ENCODE measurements around the gene PTMS.

Gene PTMS, protein sequence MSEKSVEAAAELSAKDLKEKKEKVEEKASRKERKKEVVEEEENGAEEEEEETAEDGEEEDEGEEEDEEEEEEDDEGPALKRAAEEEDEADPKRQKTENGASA

DNA sequence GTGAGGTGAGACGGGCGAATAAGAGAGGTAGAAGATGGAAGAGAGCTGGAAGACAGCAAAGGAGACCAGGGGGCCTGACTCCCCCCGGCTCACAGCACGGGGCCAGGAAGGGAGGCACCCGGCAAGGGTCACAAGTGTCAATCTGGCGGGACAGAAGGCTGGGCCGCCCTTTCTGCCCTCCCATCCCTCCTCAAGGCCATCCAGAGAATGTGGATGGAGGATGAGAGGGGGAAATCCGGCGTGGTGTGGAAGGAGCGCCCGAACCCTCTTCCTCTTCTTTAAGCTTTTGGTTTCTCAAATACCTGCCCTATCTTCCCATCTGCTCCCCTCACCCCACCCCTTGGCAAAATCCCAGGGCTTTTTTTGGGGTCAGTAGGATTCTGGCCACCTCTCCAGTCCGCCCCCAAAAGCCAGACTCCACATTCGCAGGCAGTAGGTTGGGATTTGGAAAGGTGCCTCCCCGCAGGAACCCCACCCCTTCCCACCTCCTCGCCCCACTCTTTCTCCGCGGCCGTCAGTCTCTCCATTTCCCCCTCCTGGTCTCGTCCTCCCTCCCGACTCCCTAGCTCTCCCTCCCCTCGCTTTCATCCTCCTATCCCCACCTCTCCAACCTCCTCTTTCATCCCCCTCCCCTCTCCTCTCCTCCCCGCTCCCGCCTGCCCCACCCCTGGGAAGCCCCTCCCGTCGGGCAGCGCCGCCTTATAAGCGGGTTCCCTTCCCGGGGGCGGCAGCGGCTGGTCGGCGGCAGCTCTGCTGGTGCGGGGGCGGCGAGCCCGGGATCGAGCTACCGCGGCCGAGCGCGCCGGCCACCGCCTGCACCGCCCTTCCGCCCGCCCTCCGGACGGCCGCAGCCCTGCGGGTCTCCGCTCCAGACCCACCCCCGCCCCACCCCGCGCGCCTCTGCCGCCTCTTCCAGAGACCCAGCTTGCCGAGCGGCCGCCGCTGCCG is at the start of gene PTMS:
Gene PTMS (plus strand): TSS at position 730 of the 948 bp plus-strand sequence. CDS start 343 bp downstream, outside the sequence.
- peak; percentile 59 for DNase-seq (ENCODE audit: low read depth)

DNA sequence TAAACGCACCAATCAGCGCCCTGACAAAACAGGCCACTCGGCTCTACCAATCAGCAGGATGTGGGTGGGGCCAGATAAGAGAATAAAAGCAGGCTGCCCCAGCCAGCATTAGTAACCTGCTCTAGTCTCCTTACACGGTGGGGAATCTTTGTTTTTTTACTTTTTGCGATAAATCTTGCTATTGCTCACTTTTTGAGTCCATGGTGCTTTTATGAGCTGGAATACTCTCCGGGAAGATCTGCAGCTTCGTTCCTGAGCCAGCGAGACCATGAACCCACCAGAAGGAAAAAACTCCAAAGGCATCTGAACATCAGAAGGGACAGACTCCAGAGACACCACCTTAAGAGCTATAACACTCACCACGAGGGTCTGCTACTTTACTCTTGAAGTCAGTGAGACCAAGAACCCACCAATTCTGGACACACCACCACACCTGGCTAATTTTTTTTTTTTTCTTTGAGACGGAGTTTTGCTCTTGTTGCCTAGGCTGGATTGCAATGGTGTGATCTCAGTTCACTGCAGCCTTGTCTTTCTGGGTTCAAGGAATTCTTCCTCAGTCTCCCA is 49.2 kb upstream of the PTMS start:
- TF ChIP-seq, protein P1, sequence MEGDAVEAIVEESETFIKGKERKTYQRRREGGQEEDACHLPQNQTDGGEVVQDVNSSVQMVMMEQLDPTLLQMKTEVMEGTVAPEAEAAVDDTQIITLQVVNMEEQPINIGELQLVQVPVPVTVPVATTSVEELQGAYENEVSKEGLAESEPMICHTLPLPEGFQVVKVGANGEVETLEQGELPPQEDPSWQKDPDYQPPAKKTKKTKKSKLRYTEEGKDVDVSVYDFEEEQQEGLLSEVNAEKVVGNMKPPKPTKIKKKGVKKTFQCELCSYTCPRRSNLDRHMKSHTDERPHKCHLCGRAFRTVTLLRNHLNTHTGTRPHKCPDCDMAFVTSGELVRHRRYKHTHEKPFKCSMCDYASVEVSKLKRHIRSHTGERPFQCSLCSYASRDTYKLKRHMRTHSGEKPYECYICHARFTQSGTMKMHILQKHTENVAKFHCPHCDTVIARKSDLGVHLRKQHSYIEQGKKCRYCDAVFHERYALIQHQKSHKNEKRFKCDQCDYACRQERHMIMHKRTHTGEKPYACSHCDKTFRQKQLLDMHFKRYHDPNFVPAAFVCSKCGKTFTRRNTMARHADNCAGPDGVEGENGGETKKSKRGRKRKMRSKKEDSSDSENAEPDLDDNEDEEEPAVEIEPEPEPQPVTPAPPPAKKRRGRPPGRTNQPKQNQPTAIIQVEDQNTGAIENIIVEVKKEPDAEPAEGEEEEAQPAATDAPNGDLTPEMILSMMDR (IDR thresholded peaks at IDR 0.05; ENCODE audit: low read depth, low read length) = no peak
- TF ChIP-seq, protein P2, sequence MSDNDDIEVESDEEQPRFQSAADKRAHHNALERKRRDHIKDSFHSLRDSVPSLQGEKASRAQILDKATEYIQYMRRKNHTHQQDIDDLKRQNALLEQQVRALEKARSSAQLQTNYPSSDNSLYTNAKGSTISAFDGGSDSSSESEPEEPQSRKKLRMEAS (IDR thresholded peaks at IDR 0.05; ENCODE audit: low read depth, low read length) = no peak
- TF ChIP-seq POLR2A (IDR thresholded peaks at IDR 0.05; ENCODE audit: extremely low read depth, insufficient read length) (no peak), MYC (IDR thresholded peaks at IDR 0.05; ENCODE audit: low read depth, low read length) (no peak)
- no peak for DNase-seq (ENCODE audit: low read depth)
- H3K4me3 ChIP-seq (ENCODE audit: low read depth, low read length) = no peak overlapping the region

More for the DNA sequence above, at the start of gene PTMS:
- peak within 1 kb of the TSS; percentile 46 for H3K4me3 ChIP-seq (ENCODE audit: low read depth, low read length)
- TF ChIP-seq, protein P2 (IDR thresholded peaks at IDR 0.05; ENCODE audit: low read depth, low read length) = no peak
- no peak for TF ChIP-seq MYC (IDR thresholded peaks at IDR 0.05; ENCODE audit: low read depth, low read length)
- TF ChIP-seq POLR2A (IDR thresholded peaks at IDR 0.05; ENCODE audit: extremely low read depth, insufficient read length) = peak; percentile 1
- TF ChIP-seq, protein P1 (IDR thresholded peaks at IDR 0.05; ENCODE audit: low read depth, low read length) = no peak

DNA sequence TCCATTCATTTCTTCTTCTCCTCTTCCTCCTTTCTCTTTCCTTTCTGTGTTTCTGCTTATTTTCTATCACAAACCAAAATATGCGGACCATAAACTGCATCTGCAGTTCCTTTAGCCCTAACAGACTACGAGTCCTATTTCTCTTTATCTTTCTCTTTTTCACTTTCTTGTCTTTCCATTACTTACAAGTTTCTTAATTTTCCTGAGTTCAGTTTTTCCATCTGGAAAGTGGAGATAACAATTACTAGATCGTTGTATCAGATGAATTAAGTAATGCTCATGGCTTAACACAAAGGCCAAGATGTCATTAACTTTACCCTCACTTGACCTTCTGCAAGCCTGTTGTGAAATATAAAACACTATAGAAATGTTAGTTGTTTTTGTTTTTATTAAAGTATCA is 43.3 kb upstream of the PTMS start:
- no peak for DNase-seq (ENCODE audit: low read depth)
- H3K4me3 ChIP-seq (ENCODE audit: low read depth, low read length) = peak overlapping the region; percentile 75
- TF ChIP-seq, protein P2 (IDR thresholded peaks at IDR 0.05; ENCODE audit: low read depth, low read length) = no peak
- TF ChIP-seq, protein P1 (IDR thresholded peaks at IDR 0.05; ENCODE audit: low read depth, low read length) = no peak
- TF ChIP-seq MYC (IDR thresholded peaks at IDR 0.05; ENCODE audit: low read depth, low read length) (no peak), POLR2A (IDR thresholded peaks at IDR 0.05; ENCODE audit: extremely low read depth, insufficient read length) (no peak)

DNA sequence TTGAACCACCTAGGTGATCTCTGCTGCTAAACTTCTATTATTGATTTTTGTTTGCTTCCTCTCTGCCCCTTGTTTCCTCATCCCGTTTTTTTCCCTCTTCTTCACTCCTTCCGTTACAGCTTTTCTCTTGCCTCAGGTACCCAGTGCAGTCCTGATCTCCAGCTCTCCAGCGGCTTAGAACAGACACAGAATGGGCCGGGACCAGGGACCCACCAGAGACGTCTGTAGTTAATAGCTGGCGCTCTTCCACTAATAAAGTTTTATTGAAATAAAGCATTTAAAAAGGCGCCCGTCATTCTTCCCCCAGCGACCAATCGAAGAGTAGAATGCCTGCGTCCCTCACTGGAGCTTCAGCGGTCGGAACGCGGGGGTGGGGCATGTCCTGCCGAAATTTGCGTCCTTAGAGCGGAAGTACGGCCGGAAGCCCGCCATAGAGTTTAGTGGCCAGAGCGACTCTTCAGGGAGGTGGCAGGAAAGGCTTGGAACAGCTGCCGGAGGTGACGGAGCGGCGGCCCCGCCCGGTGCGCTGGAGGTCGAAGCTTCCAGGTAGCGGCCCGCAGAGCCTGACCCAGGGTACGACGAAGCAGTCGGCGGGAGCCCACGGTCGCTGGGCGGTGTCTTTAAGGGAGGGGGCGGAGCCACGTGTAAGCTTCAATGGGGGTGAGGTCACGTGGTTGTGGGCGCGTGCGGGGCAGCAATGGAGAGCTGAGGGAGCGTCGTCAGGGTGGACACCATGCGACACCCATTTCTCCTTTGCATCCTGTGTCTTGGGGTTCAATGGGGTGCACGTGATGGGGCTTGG is 42.4 kb upstream of the PTMS start, which contains the start of gene COPS7A:
Gene COPS7A (plus strand): TSS at position 440 of the 802 bp plus-strand sequence. CDS start 611 bp downstream, outside the sequence.
- H3K4me3 ChIP-seq (ENCODE audit: low read depth, low read length) = peak within 1 kb of the TSS; percentile 75
- TF ChIP-seq POLR2A (IDR thresholded peaks at IDR 0.05; ENCODE audit: extremely low read depth, insufficient read length) (peak; percentile 72), MYC (IDR thresholded peaks at IDR 0.05; ENCODE audit: low read depth, low read length) (peak; percentile 99)
- TF ChIP-seq, protein P2 (IDR thresholded peaks at IDR 0.05; ENCODE audit: low read depth, low read length) = peak; percentile 100
- TF ChIP-seq, protein P1 (IDR thresholded peaks at IDR 0.05; ENCODE audit: low read depth, low read length) = no peak
- peak; percentile 99 for DNase-seq (ENCODE audit: low read depth)

DNA sequence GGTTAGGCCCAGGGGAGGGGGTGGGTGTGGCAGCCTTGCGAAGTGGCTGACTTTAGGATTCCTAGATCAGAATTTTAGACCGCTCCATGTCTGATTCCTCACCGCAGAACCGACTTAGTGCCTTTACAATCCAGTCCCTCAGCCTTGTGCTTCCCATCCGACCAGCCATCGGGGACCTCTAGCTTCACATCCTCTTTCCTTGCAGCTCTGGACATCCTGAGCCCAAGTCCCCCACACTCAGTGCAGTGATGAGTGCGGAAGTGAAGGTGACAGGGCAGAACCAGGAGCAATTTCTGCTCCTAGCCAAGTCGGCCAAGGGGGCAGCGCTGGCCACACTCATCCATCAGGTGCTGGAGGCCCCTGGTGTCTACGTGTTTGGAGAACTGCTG is 41.8 kb upstream of the PTMS start:
- DNase-seq (ENCODE audit: low read depth) = peak; percentile 73
- no peak for TF ChIP-seq POLR2A (IDR thresholded peaks at IDR 0.05; ENCODE audit: extremely low read depth, insufficient read length)
- TF ChIP-seq, protein P2 (IDR thresholded peaks at IDR 0.05; ENCODE audit: low read depth, low read length) = no peak
- no peak for TF ChIP-seq MYC (IDR thresholded peaks at IDR 0.05; ENCODE audit: low read depth, low read length)
- TF ChIP-seq, protein P1 (IDR thresholded peaks at IDR 0.05; ENCODE audit: low read depth, low read length) = no peak
- peak overlapping the region; percentile 75 for H3K4me3 ChIP-seq (ENCODE audit: low read depth, low read length)

Measured in NB4 (cell line).